ENCODE results near the gene HSPB2. TPM values are rescaled to one million over a fixed set of nuclear protein-coding genes. Genes with fewer than 3 reads are reported as not detected.

Gene HSPB2
- total RNA-seq, 6 experiments from 2014 or later: 0.20 to 0.49 TPM; not detected in 4

- intact Hi-C loops (cut with DNase I): no loop called here
- Histone ChIP-seq H3K4me3 (no peak overlapping the region), H3K27ac (no peak overlapping the region), H3K9me3 (no peaks in the 10 kb centered on the region), H3K4me1 (peaks cover 0 to 31% (median 0%) of the 10 kb centered on the region in 4 donors), H3K36me3 (no peaks in the 10 kb centered on the region), H3K27me3 (no peaks in the 10 kb centered on the region)
- ATAC-seq: peak in 2 of 4 donors; percentile 6 to 18
- WGBS (ENCODE audit: insufficient coverage, low coverage, low lambda C conversion rate, missing lambda C conversion rate): 64% methylated on average over 5 of the region's 5 CpGs
- DNase-seq: no peak
- no peak for TF ChIP-seq POLR2A (IDR thresholded peaks at IDR 0.05)
These were observed 29.4 kb downstream of the HSPB2 start for GRCh38 chr11:111941963-111942362.

GRCh38 chr11:111942829-111943228 lies 30.3 kb downstream of the HSPB2 start:
- Histone ChIP-seq H3K27me3 (no peaks in the 10 kb centered on the region), H3K4me3 (no peak overlapping the region), H3K36me3 (no peaks in the 10 kb centered on the region), H3K4me1 (peaks cover 0 to 25% (median 0%) of the 10 kb centered on the region in 4 donors), H3K27ac (no peak overlapping the region), H3K9me3 (no peaks in the 10 kb centered on the region)
- TF ChIP-seq POLR2A (IDR thresholded peaks at IDR 0.05) (no peak), CTCF (IDR thresholded peaks at IDR 0.05) (no peak)
- no peak for ATAC-seq
- WGBS (ENCODE audit: insufficient coverage, low coverage, low lambda C conversion rate, missing lambda C conversion rate): 93% methylated on average over 6 of the region's 7 CpGs
- DNase-seq: no peak
- intact Hi-C loops (cut with DNase I): no loop called here

GRCh38 chr11:111944139-111944538 lies 31.6 kb downstream of the HSPB2 start:
- DNase-seq (no peak), ATAC-seq (no peak)
- Histone ChIP-seq H3K4me1 (peaks cover 0 to 12% (median 0%) of the 10 kb centered on the region in 4 donors), H3K9me3 (no peaks in the 10 kb centered on the region), H3K27ac (no peak overlapping the region), H3K4me3 (no peak overlapping the region), H3K27me3 (no peaks in the 10 kb centered on the region), H3K36me3 (no peaks in the 10 kb centered on the region)
- 63% methylated on average over 3 of the region's 3 CpGs for WGBS (ENCODE audit: insufficient coverage, low coverage, low lambda C conversion rate, missing lambda C conversion rate)
- intact Hi-C loops (cut with DNase I): no loop called here
- TF ChIP-seq POLR2A (IDR thresholded peaks at IDR 0.05) (no peak), CTCF (IDR thresholded peaks at IDR 0.05) (no peak)

- H3K9me3 ChIP-seq: no peaks in the 10 kb centered on the region
- H3K27ac ChIP-seq: no peak overlapping the region
- ATAC-seq: no peak
- no peak overlapping the region for H3K4me3 ChIP-seq
- H3K27me3 ChIP-seq: no peaks in the 10 kb centered on the region
- intact Hi-C loops (cut with DNase I): no loop called here
- WGBS (ENCODE audit: insufficient coverage, low coverage, low lambda C conversion rate, missing lambda C conversion rate): 62% methylated on average over 4 of the region's 5 CpGs
- H3K4me1 ChIP-seq: peaks cover 0 to 7% (median 0%) of the 10 kb centered on the region in 4 donors
- H3K36me3 ChIP-seq: no peaks in the 10 kb centered on the region
- no peak for DNase-seq
- TF ChIP-seq CTCF (IDR thresholded peaks at IDR 0.05): no peak
- no peak for TF ChIP-seq POLR2A (IDR thresholded peaks at IDR 0.05)
These were observed 32.1 kb downstream of the HSPB2 start for GRCh38 chr11:111944651-111945051.

GRCh38 chr11:111945198-111945597 lies 32.7 kb downstream of the HSPB2 start:
- Histone ChIP-seq H3K36me3 (no peaks in the 10 kb centered on the region), H3K4me3 (no peak overlapping the region), H3K27me3 (no peaks in the 10 kb centered on the region), H3K9me3 (no peaks in the 10 kb centered on the region), H3K27ac (no peak overlapping the region), H3K4me1 (peaks cover 0 to 7% (median 0%) of the 10 kb centered on the region in 4 donors)
- intact Hi-C loops (cut with DNase I): no loop called here
- WGBS (ENCODE audit: insufficient coverage, low coverage, low lambda C conversion rate, missing lambda C conversion rate): 62% methylated on average over 1 of the region's 1 CpG
- ATAC-seq: no peak
- TF ChIP-seq POLR2A (IDR thresholded peaks at IDR 0.05) (no peak), CTCF (IDR thresholded peaks at IDR 0.05) (no peak)
- DNase-seq: no peak
